Sciatic nerve (tissue), 1 donor: ENCODE measurements around the gene BCL2L2. TPM values are rescaled to one million over a fixed set of nuclear protein-coding genes. Genes with fewer than 3 reads are reported as not detected.

Experiments
- total RNA-seq: library from RNA; stranded (reverse); fragmentation: NEBNext Ultra II Directional; extraction: Animal tissue kit (Norgen Biotek cat#: 25700); gene quantifications from one replicate; pipeline ENCODE4 v1.2.1, GENCODE V29; 2021
- donor health status: DM: no; HTN: no; CAD: no.

BCL2L2 gene
- total RNA-seq, 1 donor from 2014 or later = 56.5 TPM

Other genes starting within 250 kb of the BCL2L2 start
- gene CDH24, start 249.3 kb upstream of the BCL2L2 start, total RNA-seq = 6.5 TPM
- gene ACIN1, start 211.7 kb upstream of the BCL2L2 start, total RNA-seq = 166 TPM
- gene C14orf119, start 211.3 kb upstream of the BCL2L2 start, total RNA-seq = 32.2 TPM
- not detected for gene CIROP, start 201.8 kb upstream of the BCL2L2 start, total RNA-seq
- 0.31 TPM for gene CEBPE, start 187.6 kb upstream of the BCL2L2 start, total RNA-seq
- gene SLC7A8, start 123.2 kb upstream of the BCL2L2 start, total RNA-seq = 15.0 TPM
- not detected for gene RNF212B, start 68.9 kb upstream of the BCL2L2 start, total RNA-seq
- gene HOMEZ, start 20.7 kb upstream of the BCL2L2 start, total RNA-seq = 8.3 TPM
- gene PPP1R3E, start 4.0 kb upstream of the BCL2L2 start, total RNA-seq = 24.0 TPM
- 135 TPM for gene PABPN1, start 14.6 kb downstream of the BCL2L2 start, total RNA-seq
- 67.3 TPM for gene SLC22A17, start 46.1 kb downstream of the BCL2L2 start, total RNA-seq
- 46.6 TPM for gene EFS, start 58.3 kb downstream of the BCL2L2 start, total RNA-seq
- gene IL25, start 66.0 kb downstream of the BCL2L2 start, total RNA-seq = not detected
- gene CMTM5, start 70.2 kb downstream of the BCL2L2 start, total RNA-seq = 75.3 TPM
- not detected for gene MYH6, start 101.4 kb downstream of the BCL2L2 start, total RNA-seq
- 0.18 TPM for gene MYH7, start 128.8 kb downstream of the BCL2L2 start, total RNA-seq
- 41.1 TPM for gene NGDN, start 162.9 kb downstream of the BCL2L2 start, total RNA-seq
- 7.4 TPM for gene ZFHX2, start 244.9 kb downstream of the BCL2L2 start, total RNA-seq
- gene THTPA, start 249.4 kb downstream of the BCL2L2 start, total RNA-seq = 19.7 TPM